GM08714 (cell line): ENCODE results near the gene PARP14.
"Not testable (repeated sequence)": the region's sequence is repeated elsewhere in the genome, so short reads cannot be mapped to it uniquely, and the experiment has no call there.

ENCODE experiments used
- H3K4me3 ChIP-seq: fragments of 200-500 bp; sonication (Bioruptor generic); 2 replicates; pipeline ENCODE4 v1.5.1; 2014; ENCODE audit warnings: mild to moderate bottlenecking, low read length, inconsistent platforms
- ZNF274 ChIP-seq: IDR thresholded peaks from 2 replicates; pipeline ENCODE4 v1.6.1; 2012; ENCODE audit warnings: mild to moderate bottlenecking, low read depth, low read length

PARP14 gene

DNA sequence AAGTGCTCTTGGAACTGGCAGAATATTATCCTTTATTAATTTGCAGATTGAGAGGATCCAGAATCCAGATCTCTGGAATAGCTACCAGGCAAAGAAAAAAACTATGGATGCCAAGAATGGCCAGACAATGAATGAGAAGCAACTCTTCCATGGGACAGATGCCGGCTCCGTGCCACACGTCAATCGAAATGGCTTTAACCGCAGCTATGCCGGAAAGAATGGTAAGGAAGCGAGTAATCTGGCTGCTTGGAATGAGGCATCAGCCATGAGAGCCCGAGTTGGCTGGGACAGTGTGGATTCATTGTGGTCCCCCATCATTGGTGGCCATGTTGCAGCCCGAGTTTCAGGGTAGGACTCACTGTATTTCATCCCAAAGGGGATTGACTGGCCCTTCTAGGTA, 47.1 kb downstream of the PARP14 start:
- no peak for TF ChIP-seq ZNF274
- no peak overlapping the region for H3K4me3 ChIP-seq

DNA sequence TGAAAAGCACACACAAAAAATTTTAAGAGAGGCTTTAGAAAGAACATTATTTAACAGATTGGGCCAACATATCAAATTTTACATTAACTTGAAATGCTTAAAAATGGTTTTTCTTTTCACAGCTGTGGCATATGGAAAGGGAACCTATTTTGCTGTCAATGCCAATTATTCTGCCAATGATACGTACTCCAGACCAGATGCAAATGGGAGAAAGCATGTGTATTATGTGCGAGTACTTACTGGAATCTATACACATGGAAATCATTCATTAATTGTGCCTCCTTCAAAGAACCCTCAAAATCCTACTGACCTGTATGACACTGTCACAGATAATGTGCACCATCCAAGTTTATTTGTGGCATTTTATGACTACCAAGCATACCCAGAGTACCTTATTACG, 47.5 kb downstream of the PARP14 start:
- no peak overlapping the region for H3K4me3 ChIP-seq
- no peak for TF ChIP-seq ZNF274

DNA sequence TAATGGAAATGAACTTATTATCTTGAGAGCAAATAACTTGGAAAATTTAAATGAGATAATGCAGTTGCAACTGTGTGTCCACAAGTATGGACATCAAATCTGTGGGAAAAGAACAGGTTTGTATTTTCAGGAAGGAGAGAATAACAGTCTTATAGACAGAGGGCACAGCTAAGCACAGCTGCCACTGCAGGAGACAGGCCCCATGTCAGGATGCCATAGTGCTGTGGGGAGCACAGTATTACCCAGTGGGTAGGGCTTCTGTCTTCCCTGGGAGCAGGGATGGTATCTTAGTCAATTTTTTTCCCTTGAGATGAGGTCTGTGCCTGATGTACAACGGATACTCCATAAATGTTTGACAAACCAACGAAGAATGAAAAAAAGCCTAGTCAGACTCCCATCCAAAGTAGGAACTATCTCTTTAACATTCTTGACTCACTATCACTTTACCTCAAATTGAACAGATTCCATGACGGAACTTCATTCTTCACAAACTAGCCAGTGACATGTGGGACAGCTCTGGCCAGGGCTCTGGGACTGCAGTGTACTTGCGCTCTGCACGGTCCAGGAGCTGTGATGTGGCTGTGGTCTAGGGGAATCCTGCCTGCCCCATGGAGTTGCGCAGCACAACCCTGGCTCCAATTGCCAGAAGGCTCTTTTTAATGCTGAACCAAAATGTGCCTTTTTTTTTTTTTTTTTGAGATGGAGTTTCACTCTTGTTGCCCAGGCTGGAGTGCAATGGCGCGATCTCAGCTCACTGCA, 48.3 kb downstream of the PARP14 start:
- no peak for TF ChIP-seq ZNF274
- no peak overlapping the region for H3K4me3 ChIP-seq

DNA sequence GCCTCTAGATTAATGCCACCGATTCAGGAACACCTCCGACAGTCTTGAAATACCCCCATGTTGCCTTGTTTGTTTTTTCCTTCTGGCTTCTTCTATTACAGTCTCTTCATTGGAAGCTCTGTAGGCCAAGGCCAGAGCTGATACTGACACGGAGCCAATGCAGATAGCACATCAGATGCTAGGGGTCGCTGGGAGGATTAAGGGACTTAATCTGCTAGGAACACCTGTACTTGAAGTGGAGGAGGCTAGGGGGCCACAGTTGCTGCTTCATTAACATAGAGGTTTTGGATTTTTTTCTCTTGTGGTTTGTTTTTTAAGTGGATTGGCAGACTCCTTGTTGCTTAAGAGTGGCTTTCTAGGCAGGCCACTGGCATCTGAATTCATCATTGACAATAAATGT, 49.6 kb downstream of the PARP14 start:
- no peak for TF ChIP-seq ZNF274
- H3K4me3 ChIP-seq = no peak overlapping the region

DNA sequence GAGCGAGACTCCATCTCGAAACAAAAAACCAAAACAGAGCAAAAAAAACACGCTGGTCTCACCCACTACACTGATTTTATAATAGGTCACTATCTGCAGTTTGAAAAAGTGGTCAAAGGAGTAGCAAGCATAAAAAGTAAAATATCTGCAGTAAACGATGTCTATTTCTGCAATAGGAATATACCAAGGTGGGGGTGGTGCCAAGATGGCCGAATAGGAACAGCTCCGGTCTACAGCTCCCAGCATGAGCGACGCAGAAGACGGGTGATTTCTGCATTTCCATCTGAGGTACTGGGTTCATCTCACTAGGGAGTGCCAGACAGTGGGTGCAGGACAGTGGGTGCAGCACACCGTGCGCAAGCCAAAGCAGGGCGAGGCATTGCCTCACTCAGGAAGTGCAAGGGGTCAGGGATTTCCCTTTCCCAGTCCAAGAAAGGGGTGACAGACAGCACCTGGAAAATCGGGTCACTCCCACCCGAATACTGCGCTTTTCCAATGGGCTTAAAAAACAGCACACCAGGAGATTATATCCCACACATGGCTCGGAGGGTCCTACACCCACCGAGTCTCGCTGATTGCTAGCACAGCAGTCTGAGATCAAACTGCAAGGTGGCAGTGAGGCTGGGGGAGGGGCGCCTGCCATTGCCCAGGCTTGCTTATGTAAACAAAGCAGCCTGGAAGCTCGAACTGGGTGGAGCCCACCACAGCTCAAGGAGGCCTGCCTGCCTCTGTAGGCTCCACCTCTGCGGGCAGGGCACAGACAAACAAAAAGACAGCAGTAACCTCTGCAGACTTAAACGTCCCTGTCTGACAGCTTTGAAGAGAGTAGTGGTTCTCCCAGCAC, 52.3 kb downstream of the PARP14 start:
- H3K4me3 ChIP-seq = not testable (repeated sequence)

DNA sequence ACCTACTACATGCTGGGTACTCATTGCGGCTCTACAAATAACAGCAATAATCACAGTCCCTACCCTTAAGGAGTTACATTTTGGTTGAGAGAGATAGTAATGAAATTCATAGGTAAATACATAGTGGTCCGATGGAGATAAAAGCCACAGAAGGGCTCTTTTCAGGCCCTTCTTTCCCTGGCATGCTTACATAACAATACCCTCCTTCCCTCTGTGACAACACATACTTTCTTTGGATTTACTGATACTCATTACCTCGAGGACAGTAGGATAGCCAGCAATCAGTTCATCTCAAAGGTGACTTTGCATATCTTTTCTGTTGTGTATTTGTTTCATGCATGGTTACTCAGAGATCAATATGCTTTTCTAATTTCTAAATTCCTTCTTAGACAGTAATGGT, 58.5 kb downstream of the PARP14 start:
- no peak for TF ChIP-seq ZNF274

DNA sequence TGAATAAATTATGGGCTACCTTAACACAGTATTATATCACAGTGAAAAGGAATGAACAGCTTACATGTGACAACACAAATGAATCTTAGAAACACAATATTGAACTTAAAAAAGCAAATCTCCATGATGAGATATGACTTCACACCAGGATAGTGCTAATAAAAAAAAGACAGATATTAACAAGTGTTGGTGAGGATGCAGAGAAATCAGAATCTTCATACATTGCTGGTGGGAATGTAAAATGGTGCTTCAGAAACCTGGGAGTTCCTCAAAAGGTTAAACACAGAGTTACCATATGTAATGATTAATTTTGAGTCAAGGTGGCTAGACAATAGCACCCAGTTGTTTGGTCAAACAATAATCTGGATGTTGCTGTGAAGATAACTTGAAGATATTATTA, 61.6 kb downstream of the PARP14 start:
- no peak for TF ChIP-seq ZNF274
- H3K4me3 ChIP-seq = no peak overlapping the region

More for the DNA sequence above, 58.5 kb downstream of the PARP14 start:
- no peak overlapping the region for H3K4me3 ChIP-seq

DNA sequence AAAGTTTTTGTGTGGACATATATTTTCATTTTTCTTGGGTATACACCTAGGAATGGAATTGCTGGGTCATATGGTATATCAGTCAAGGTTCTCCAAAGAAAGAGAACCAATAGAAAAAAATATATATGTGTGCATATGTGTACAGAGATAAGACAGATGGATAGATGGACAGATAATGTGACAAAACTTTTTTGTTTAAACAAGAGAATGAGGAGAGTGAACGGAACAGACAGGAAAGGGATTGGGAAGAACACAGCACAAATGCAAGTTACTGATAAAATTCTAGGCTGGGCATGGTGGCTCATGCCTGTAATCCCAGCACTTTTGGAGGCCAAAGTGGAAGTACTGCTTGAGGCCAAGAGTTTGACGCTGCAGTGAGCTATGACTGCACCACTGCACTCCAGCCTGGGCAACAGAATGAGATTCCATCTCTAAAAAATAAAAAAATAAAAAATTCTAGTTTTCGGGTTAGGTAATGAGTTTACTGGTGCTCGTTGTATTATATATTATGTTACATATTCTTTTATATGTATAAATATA, 63.0 kb downstream of the PARP14 start:
- no peak overlapping the region for H3K4me3 ChIP-seq
- no peak for TF ChIP-seq ZNF274

DNA sequence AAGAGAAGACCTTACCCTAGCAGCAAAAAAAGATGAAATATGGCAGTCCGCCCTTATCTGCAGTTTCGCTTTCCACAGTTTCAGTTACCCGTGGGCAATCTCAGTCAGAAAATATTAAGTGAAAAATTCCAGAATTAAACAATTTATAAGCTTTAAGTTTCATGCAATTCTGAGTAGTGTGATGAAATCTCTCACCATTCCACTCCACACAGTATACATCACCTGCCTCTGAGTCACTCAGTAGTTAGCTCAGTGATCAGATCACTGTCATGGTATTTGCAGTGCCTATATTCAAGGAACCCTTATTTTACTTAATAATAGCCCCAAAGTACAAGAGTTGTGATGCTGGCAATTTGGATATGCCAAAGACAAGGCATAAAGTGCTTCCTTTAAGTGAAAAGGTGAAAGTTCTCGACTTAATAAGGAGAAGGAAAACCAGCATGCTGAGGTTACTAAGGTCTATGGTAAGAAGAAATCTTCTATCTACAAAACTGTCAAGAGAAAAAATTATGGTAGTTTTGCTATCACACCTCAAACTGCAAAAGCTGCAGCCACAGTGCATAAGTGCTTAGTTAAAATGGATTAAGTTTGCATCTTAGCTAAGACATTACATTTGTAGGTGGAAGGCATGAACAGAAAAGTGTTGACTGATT, 64.9 kb downstream of the PARP14 start:
- no peak for TF ChIP-seq ZNF274
- no peak overlapping the region for H3K4me3 ChIP-seq

DNA sequence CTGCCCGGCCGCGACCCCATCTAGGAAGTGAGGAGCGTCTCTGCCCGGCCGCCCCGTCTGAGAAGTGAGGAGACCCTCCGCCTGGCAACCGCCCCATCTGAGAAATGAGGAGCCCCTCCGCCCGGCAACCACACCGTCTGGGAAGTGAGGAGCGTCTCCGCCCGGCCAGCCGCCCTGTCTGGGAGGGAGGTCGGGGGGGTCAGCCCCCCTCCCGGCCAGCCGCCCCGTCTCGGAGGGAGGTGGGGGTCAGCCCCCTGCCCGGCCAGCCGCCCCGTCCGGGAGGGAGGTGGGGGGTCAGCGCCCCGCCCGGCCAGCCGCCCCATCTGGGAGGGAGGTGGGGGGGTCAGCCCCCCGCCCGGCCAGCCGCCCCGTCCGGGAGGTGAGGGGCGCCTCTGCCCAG, 66.7 kb downstream of the PARP14 start:
- H3K4me3 ChIP-seq = not testable (repeated sequence)

DNA sequence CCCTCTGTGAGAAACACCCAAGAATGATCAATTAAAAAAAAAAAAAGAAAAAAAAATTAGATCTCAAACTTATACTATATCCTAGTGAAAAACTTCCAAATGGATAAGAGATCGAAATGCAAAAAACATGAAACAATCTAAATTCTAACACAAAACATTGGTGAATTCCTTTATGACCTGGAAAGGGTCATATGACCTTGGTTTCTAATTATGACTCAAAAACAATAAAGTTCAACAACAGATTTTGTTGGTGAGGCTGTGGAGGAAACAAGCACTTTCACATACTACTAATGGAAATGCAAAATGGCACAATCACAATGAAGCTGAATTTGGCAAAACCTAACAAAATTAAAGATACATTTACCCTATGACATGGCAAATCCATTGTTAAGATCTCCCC, 67.7 kb downstream of the PARP14 start:
- H3K4me3 ChIP-seq = no peak overlapping the region
- TF ChIP-seq ZNF274 = no peak

DNA sequence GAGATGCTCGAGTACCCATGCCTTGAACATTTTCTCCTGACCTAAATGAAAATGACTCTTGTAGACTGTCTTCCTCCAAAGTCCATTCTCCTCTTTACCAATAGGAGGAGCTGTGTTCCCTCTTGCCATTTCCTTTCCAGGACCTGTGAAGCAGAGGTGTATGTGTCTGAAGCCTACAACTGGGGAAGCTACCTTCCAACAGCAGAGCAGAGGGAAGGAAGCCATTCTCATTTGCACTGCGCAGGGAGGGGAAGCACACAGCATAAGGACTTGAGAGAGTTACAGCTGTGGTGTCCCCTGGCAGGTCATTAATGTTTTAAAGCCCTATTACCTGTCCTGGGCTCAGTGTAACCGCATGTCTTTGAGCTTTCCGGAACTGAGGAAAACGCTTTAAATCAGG, 74.3 kb downstream of the PARP14 start:
- TF ChIP-seq ZNF274 = no peak
- no peak overlapping the region for H3K4me3 ChIP-seq

DNA sequence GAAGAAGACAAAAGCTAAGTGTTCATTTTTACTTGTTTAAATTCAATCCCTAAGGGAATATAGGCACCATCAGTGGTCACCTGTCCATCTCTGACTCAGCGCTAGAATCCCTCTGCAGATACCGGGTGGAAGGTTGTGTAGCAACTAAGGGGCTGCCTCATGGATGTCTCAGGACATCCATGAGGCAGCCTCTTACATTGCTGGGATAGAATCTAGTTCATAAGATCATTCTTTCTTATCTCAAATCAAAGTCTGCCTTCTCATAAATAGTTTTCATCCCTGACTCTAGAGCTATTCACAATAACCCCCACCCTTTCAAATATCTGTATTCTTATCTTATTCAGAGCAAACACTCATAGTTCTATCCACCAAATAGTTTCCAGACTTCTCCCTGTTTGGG, 74.9 kb downstream of the PARP14 start:
- TF ChIP-seq ZNF274 = no peak
- H3K4me3 ChIP-seq = no peak overlapping the region

DNA sequence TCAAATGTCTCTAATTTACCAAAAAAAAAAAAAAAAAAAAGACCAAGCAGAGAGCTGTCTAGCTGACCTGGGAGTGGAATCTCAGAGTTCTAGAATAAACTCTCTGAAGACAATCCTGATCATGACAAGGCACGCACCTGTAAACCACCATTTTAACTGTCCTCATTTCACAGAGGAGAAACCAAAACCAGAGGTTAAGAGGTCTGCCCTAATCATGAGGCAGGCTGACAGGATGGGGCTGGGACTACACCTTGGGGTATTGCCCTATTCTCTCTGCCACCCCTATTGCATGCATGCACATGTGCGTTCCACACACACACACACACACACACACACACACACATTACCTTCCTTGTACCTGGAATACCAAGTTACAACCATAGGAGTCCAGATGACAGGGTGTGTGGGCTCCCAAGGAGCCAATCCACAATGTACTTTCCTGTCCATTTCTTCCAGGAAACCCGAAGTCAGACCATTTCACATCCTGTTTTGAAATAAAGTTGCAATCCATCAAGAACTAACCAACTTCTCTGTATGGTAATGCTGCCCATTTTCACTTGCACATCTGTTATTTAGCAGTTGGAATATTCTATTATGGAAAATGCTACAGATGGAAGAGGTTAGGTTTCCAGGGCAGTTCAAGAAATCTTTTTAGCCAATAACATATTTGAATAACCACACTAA, 78.4 kb downstream of the PARP14 start:
- H3K4me3 ChIP-seq = no peak overlapping the region
- no peak for TF ChIP-seq ZNF274
